22Rv1 (cell line): Measurements from ENCODE around the gene MYH9.

ENCODE experiments used
- ZFX ChIP-seq: fragments of 450-650 bp; IDR thresholded peaks from 2 replicates; pipeline ENCODE4 v1.6.1; 2017; ENCODE audit warnings: antibody characterized with exemption, borderline replicate concordance
- TF ChIP-seq, protein P1 (sequence below): fragments of 450-650 bp; IDR thresholded peaks from 2 replicates; pipeline ENCODE4 v1.5.1; 2017; ENCODE audit warnings: mild to moderate bottlenecking

DNA sequence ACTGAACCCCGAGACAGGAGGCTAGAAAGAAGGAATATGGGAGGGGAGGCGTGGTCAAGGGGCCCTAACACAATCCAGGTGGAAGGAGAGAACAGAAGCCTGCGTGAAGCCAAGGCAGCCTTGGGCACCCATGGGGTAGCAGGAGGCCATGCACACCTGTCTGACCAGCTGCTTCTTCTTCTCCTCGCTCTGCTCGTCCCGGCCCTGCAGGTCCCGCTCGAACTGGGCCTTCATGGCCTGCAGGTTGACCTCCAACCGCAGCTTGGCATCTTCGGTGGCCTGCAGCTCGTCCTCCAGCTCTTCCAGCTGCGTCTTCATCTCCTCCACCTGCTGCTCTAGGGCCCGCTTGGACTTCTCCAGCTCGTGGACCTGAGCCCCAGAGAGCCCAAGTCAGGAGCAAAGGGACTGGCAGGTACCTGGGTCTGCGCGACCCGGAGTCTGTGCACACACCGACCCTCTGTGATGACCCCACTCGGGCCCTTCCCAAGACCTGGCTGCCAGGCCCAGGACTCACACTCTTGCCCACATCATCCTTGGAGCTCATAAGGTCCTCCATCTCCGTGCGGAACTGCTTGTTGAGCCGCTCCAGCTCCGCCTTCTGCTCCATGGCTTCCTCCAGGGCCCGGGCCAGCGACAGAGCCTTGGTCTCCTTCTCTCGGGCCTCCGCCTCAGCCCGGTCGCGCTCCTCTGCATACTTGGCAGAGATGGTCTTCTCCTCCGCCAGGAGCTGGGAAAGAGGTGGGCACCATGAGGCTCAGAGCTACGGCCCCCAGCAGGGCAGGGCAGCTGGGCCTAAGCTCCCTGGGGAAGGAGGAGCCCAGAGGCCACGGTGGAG, 99.0 kb downstream of the MYH9 start:
- TF ChIP-seq, protein P1, sequence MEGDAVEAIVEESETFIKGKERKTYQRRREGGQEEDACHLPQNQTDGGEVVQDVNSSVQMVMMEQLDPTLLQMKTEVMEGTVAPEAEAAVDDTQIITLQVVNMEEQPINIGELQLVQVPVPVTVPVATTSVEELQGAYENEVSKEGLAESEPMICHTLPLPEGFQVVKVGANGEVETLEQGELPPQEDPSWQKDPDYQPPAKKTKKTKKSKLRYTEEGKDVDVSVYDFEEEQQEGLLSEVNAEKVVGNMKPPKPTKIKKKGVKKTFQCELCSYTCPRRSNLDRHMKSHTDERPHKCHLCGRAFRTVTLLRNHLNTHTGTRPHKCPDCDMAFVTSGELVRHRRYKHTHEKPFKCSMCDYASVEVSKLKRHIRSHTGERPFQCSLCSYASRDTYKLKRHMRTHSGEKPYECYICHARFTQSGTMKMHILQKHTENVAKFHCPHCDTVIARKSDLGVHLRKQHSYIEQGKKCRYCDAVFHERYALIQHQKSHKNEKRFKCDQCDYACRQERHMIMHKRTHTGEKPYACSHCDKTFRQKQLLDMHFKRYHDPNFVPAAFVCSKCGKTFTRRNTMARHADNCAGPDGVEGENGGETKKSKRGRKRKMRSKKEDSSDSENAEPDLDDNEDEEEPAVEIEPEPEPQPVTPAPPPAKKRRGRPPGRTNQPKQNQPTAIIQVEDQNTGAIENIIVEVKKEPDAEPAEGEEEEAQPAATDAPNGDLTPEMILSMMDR = no peak
- no peak for TF ChIP-seq ZFX
